Lung (tissue), 12 donors: ENCODE data around the gene ASCC1. TPM values are rescaled to one million over a fixed set of nuclear protein-coding genes. Genes with fewer than 3 reads are reported as not detected.
A peak's percentile ranks its signal among the peaks of the same experiment; 100 is the strongest.
"Not testable (repeated sequence)": the region's sequence is repeated elsewhere in the genome, so short reads cannot be mapped to it uniquely, and the experiment has no call there.

Source experiments
- ATAC-seq: fragments of 200-7000 bp; cut with Tn5 transposase; one replicate; pipeline ENCODE4 v1.9.1; 2020; ENCODE audit warnings: moderate number of reproducible peaks; ENCODE audit not compliant: insufficient read depth, low FRiP score
- DNase-seq, 3 donors: peaks; one replicate each; pipeline ENCODE4 v3.0.0-alpha.2; 2013 to 2017
- H3K27ac ChIP-seq, 2 donors: one replicate each; pipeline ENCODE4 v1.5.1; 2013; ENCODE audit warnings: mild to moderate bottlenecking in 2 of 2, moderate library complexity in 2 of 2, control low read depth in 1 of 2, inconsistent platforms in 1 of 2, low read depth in 1 of 2, low read length in 1 of 2
- H3K27me3 ChIP-seq, 3 donors: one replicate each; pipeline ENCODE4 v1.5.1; 2013; ENCODE audit warnings: low read length in 2 of 3; ENCODE audit not compliant: control insufficient read depth in 3 of 3, insufficient read depth in 3 of 3
- H3K36me3 ChIP-seq, 4 donors: one replicate each; pipeline ENCODE4 v1.5.1; 2013; ENCODE audit warnings: low read length in 4 of 4, mild to moderate bottlenecking in 1 of 4, moderate library complexity in 1 of 4; ENCODE audit not compliant: control insufficient read depth in 4 of 4, insufficient read depth in 4 of 4
- H3K4me1 ChIP-seq, 5 donors: one replicate each; pipeline ENCODE4 v1.5.1; 2013; ENCODE audit warnings: low read length in 5 of 5, mild to moderate bottlenecking in 2 of 5, moderate library complexity in 1 of 5; ENCODE audit not compliant: control insufficient read depth in 5 of 5, insufficient read depth in 5 of 5
- H3K4me3 ChIP-seq: one replicate; pipeline ENCODE4 v1.5.1; 2013; ENCODE audit warnings: mild to moderate bottlenecking, control low read depth, moderate library complexity
- H3K9ac ChIP-seq, 2 donors: one replicate each; pipeline ENCODE4 v1.5.1; 2013; ENCODE audit warnings: low read length in 2 of 2, control low read depth in 1 of 2; ENCODE audit not compliant: insufficient read depth in 1 of 2
- H3K9me3 ChIP-seq, 4 donors: one replicate each; pipeline ENCODE4 v1.5.1; 2013; ENCODE audit warnings: low read length in 3 of 4, mild to moderate bottlenecking in 1 of 4, moderate library complexity in 1 of 4; ENCODE audit not compliant: control insufficient read depth in 4 of 4, insufficient read depth in 3 of 4
- CTCF ChIP-seq: IDR thresholded peaks from 2 replicates; pipeline ENCODE4 v1.5.1; 2012; ENCODE audit warnings: mild to moderate bottlenecking; ENCODE audit errors: control extremely low read depth, extremely low read depth
- WGBS, 2 donors: extraction: QIAGEN DNeasy Blood & Tissue Kit; methylation state at CpG; one replicate each; pipeline ENCODE4 v1.1.7; 2013; 5-methylcytosine and 5-hydroxymethylcytosine counted together
- polyA plus RNA-seq, 2 donors: library from polyadenylated mRNA; stranded (reverse); fragments of 200-250 nt; gene quantifications; one replicate each; pipeline ENCODE4 v1.2.1, GENCODE V29; 2013
- total RNA-seq, 2 donors: library from RNA; depleted of rRNA in 1 of 2; stranded (reverse); fragments of >200 nt in 1 of 2; gene quantifications; one replicate each; pipeline ENCODE4 v1.2.1, GENCODE V29; 2014 to 2021
- donor health status: control.
- donor health status: control.
- donor health status: Bipolar disorder and iron deficiency.
- donor health status: healthy.
- donor health status: DM: yes; HTN: yes; CAD: no.

ASCC1 gene
- total and polyA plus RNA-seq, 4 donors: 9.0 to 29.9 (median 24.2) TPM

GRCh38 chr10:72253578-72253977 is 37.5 kb upstream of the ASCC1 start:
- peaks cover 23 to 41% (median 30%) of the 10 kb centered on the region in 5 donors for H3K4me1 ChIP-seq
- 90 to 92% methylated on average over 7 of the region's 7 CpGs for WGBS, 2 donors
- no peak overlapping the region for H3K4me3 ChIP-seq
- ATAC-seq (no peak), DNase-seq (no peak)
- TF ChIP-seq CTCF: no peak
- no peaks in the 10 kb centered on the region for H3K36me3 ChIP-seq
- H3K27ac ChIP-seq: peak overlapping the region; percentile 65 to 86
- no peaks in the 10 kb centered on the region for H3K27me3 ChIP-seq
- no peaks in the 10 kb centered on the region for H3K9me3 ChIP-seq
- peak overlapping the region in 1 of 2 donors; percentile 64 for H3K9ac ChIP-seq

GRCh38 chr10:72252972-72253371 is 36.9 kb upstream of the ASCC1 start:
- peak overlapping the region; percentile 65 to 76 for H3K27ac ChIP-seq
- WGBS, 2 donors: 84 to 88% methylated on average over 3 of the region's 3 CpGs
- ATAC-seq: no peak
- H3K27me3 ChIP-seq: no peaks in the 10 kb centered on the region
- no peak overlapping the region for H3K4me3 ChIP-seq
- H3K9me3 ChIP-seq: no peaks in the 10 kb centered on the region
- TF ChIP-seq CTCF: no peak
- H3K9ac ChIP-seq: peak overlapping the region in 1 of 2 donors; percentile 64
- H3K4me1 ChIP-seq: peaks cover 26 to 48% (median 32%) of the 10 kb centered on the region in 5 donors
- peak in 2 of 3 donors; percentile 62 to 63 for DNase-seq
- H3K36me3 ChIP-seq: no peaks in the 10 kb centered on the region

- no peak for ATAC-seq
- no peak for DNase-seq
- Histone ChIP-seq H3K27me3 (no peaks in the 10 kb centered on the region), H3K27ac (no peak overlapping the region), H3K4me3 (no peak overlapping the region), H3K4me1 (peaks cover 26 to 43% (median 41%) of the 10 kb centered on the region in 5 donors), H3K9me3 (no peaks in the 10 kb centered on the region), H3K36me3 (no peaks in the 10 kb centered on the region), H3K9ac (no peak overlapping the region)
- no peak for TF ChIP-seq CTCF
- WGBS, 2 donors: 93 to 95% methylated on average over 6 of the region's 6 CpGs
Observed at GRCh38 chr10:72251635-72252034, 35.6 kb upstream of the ASCC1 start.

GRCh38 chr10:72250666-72251065 is 34.6 kb upstream of the ASCC1 start:
- WGBS, 2 donors: 89 to 95% methylated on average over 1 of the region's 1 CpG
- H3K27ac ChIP-seq: peak overlapping the region; percentile 71 to 72
- no peak for TF ChIP-seq CTCF
- no peak for ATAC-seq
- no peaks in the 10 kb centered on the region for H3K9me3 ChIP-seq
- H3K4me1 ChIP-seq: peaks cover 31 to 50% (median 43%) of the 10 kb centered on the region in 5 donors
- no peaks in the 10 kb centered on the region for H3K27me3 ChIP-seq
- DNase-seq: peak in 2 of 3 donors; percentile 62 to 76
- H3K4me3 ChIP-seq: no peak overlapping the region
- no peaks in the 10 kb centered on the region for H3K36me3 ChIP-seq
- H3K9ac ChIP-seq: no peak overlapping the region

GRCh38 chr10:72249176-72249862 is 33.2 kb upstream of the ASCC1 start:
- WGBS, 2 donors: 79 to 88% methylated on average over 17 of the region's 17 CpGs
- H3K9ac ChIP-seq, DNase-seq, H3K36me3 ChIP-seq, H3K4me3 ChIP-seq, ATAC-seq, H3K27me3 ChIP-seq, H3K9me3 ChIP-seq: not testable (repeated sequence)
- Histone ChIP-seq H3K4me1 (peaks cover 29 to 49% (median 42%) of the 10 kb centered on the region in 5 donors), H3K27ac (peak overlapping the region; percentile 97 to 98)
